ENCODE data around the gene ALDH1A3.

- TF ChIP-seq CTCF (conservative IDR thresholded peaks at IDR 0.05 in 1 of 2, IDR thresholded peaks at IDR 0.05 in 1 of 2; ENCODE audit: extremely low read depth in 1 of 2, insufficient read depth in 1 of 2, low read depth in 1 of 2, low read length in 2 of 2), result no peak
- TF ChIP-seq EZH2 (IDR thresholded peaks at IDR 0.05; ENCODE audit: borderline replicate concordance, low read length), result no peak
Observed at GRCh38 chr15:100925480-100925879, 45.8 kb downstream of the ALDH1A3 start.
